Stimulated activated CD4-positive, alpha-beta T cell treated with anti-CD3 and anti-CD28 coated beads, TNF-alpha, amount 100 ng/mL, for 24 hours (primary cell): ENCODE results near the gene SLC29A4.
"Not testable (repeated sequence)": the region's sequence is repeated elsewhere in the genome, so short reads cannot be mapped to it uniquely, and the experiment has no call there.

Experiments
- DNase-seq, 3 experiments: peaks; one replicate each; pipeline ENCODE4 v3.0.0-alpha.2; 2020; ENCODE audit warnings: low read depth in 3 of 3

Gene SLC29A4

GRCh38 chr7:5282543-5283316 lies at the start of gene SLC29A4:
Gene SLC29A4 (plus strand): TSS chr7:5282943. CDS start chr7:5287817, 4,874 bp downstream.
- peak in 2 of 3 experiments; percentile 7 to 27 for DNase-seq

DNA sequence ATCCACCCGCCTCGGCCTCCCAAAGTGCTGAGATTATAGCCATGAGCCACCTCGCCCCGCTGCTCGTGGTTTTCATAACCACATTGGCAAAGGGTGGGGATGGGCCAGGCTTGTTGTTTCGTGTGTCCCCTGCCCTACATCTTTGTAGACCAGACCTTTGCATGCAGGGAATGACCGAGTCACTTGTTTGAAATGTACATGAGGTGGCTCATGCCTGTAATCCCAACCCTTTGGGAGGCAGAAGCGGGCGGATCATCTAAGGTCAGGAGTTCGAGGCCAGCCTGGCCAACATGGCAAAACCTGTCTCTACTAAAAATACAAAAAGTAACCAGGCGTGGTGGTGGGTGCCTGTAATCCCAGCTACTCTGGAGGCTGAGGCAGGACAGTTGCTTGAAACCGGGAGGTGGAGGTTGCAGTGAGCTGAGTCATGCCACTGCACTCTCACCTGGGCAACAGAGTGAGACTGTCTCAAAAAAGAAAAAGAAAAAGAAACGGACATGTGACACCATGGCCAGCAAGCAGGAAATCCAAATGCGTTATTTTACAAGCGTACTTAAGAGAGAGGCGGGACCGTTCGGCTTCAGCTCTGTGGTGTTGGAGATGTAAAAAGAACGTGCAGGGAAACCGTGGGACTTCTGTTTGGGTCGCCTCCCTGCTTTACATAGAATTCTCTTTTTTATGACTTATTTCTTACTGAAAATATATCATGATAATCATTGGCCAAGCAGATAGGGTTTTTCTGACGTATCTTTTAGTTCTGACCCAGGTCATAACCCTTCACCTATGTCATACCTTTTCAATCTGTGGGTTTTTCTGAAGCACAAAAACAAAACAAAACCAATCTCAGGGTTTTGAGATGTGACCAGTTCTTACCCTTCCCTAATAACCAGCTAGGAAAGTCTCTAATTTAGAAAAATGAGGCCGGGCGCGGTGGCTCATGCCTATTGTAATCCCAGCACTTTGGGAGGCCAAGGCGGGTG lies 47.6 kb upstream of the SLC29A4 start:
- no peak for DNase-seq

DNA sequence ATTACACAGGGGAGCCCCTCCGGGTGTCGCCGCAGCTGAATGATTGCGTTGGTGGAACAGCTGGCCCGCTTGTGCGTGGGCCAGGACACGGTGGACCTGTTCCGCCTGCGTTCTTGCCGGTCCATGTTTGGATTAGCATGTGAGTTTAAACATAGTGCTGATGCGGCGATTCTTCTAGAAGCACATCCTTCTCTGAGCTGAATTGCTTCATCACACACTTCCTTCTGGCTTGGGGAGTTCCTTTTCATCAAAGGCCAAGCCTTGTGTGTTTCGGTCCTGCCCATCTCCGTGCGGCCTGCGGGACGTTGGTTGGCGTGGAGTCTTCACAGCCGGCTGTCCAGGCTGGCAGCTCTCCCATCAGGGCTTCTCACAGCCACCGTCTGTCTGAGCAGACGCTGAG lies 45.5 kb upstream of the SLC29A4 start:
- DNase-seq: no peak

- DNase-seq: no peak
Measured at GRCh38 chr7:5238500-5238899, 44.2 kb upstream of the SLC29A4 start.

GRCh38 chr7:5243261-5243660 lies 39.5 kb upstream of the SLC29A4 start:
- DNase-seq: no peak

DNA sequence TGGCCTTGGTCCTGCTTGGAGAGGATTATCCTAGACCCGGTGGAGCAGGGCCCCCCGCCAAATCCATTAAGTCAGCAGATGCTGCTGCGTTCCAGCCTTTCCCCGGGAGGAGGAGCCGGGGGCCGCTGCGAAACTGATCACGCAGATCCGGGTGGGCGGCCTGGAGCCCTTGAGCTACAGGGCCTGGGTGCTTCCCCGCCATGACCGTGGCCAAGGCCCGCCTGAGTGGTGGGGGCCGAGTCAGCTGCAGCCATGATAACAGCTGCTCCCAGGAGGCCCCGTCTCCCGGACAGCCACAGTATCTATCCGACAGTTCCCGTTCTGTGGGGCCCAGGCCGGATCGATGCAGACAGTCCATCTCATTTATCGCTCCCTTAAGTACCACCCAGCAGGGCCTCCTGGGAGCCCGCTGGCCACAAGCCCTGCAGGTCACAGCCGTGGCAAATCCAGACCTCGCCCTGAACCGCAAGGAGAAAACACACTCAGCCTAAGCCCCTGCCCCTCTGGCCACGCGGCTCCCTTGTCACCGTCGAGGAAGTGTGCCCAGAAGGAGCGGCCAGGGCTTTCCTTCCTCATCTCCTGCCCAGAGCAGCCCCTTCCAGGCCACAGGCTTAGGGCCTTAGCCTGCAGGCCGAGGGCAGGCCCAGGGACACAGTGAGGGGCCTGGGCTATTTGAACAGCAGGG lies 34.4 kb upstream of the SLC29A4 start:
- DNase-seq: no peak

DNA sequence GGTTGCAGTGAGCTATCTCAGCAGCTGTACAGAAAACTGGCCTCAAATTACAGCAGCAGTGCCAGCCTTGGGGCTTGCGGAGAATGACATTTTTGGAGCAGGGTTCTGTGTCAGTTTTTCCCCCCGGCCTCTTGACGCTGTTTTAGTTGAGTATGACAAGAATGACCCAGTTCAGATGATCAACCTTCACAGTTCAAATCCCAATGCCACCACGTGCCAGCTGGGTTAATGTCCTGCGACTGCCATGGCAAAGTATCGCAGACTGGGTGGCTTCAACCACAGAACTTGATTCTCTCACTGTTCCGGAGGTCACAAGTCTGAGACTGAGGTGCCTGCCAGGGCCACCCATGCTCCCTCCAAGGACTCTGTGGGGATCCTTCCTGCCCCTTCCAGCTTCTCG lies 32.0 kb upstream of the SLC29A4 start:
- not testable (repeated sequence) for DNase-seq

GRCh38 chr7:5253529-5253928 lies 29.2 kb upstream of the SLC29A4 start:
- DNase-seq: not testable (repeated sequence)

- DNase-seq: not testable (repeated sequence)
Measured at GRCh38 chr7:5254371-5254770, 28.4 kb upstream of the SLC29A4 start.

GRCh38 chr7:5255832-5256231 lies 26.9 kb upstream of the SLC29A4 start:
- DNase-seq: no peak

GRCh38 chr7:5260530-5261068 lies 22.1 kb upstream of the SLC29A4 start:
- DNase-seq: not testable (repeated sequence)

DNA sequence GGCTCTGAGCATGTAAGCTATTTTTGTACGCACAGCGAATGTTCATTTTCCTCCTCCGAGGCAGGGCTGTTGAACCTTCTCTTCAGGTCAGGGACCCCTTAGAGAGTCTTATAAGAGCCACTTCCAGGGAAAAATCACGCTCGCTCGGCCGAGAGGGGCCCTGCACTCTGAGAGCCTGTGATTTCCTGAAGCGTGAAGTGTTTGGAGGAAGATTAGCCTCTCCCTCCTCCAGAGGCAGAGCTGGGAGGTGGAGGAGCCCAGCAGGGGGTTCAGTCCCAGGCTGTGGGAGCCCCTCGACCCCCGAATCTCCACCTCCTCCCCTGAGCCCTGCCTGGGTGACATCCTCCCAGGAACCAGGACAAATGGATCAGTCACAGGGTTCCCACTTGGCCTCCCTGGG lies 19.7 kb upstream of the SLC29A4 start:
- not testable (repeated sequence) for DNase-seq

GRCh38 chr7:5265320-5266190 lies 17.2 kb upstream of the SLC29A4 start:
- no peak for DNase-seq

DNA sequence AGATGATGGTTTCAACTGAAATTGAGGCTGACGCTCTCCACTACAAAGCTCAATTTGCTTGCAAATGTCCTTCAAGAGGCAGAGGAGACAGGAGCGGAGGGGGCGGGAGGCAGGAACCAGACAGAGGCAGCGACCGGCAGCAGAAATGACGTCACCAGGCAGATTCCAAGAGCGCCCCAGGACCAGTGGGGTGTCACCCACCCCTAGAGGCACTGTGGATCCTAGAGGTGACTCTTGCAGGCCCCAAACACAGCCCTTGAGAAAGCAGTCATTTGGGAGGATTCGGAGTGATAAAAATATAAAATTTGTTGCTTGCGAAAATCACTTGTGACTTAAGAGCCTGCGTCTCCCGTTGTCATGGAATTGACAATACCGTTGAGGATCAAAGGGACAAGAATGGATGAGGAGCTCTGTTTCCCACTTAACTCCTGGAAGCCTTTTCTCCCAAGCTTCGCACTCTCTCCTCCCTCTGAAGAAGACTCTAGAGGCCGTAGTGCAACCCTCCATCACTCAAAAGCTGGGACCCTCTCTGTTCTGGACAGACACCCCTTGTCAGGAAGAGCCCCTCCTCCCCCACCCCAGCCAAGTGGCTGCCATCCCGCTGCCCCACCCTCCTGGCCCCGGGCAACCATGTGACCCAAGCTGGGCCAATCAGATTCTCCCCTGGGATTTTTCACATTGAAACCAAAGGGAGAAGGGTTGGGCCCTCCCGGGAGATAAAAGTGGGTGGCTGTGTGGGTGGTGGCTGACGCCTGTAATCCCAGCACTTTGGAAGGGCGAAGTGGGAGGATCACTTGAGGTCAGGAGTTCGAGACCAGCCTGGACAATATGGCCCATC lies 16.3 kb upstream of the SLC29A4 start:
- DNase-seq: no peak

DNA sequence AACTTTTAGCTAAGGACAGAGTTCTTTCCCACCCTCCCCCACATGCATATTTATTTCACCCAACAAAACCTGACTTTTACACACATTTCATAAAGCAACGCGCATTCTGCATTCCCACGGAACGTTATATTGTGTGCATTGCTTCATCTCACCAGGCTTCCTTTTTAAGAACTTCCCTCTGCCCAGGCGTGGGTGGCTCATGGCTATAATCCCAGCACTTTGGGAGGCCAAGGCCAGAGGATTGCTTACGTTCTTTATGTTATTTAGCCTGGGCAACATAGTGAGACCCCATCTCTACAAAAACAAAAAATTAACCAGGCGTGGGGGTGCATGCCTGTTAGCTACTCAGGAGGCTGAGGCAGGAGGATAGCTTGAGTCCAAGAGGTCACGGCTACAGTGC lies 14.9 kb upstream of the SLC29A4 start:
- DNase-seq: not testable (repeated sequence)

- DNase-seq: not testable (repeated sequence)
Measured at GRCh38 chr7:5269992-5270657, 12.6 kb upstream of the SLC29A4 start.

DNA sequence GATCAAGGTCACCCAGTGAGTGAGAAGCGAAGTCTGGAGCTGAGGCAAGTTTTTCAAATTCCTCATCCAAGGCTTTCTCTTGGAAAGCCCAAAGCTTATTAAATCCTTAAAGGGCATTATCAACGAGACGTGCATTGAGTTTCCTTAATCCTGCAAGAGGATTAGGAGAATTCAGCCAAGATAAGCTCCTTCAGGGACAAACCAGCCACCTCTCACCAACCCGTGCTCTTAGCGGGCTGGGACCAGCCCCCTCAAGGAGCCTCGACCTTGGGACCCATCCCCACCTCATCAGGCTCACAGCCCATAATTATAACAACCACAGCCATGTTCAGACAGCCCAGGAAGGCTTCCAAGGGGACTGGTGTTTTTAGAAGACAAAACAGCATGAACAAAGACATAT lies 12.0 kb upstream of the SLC29A4 start:
- no peak for DNase-seq

DNA sequence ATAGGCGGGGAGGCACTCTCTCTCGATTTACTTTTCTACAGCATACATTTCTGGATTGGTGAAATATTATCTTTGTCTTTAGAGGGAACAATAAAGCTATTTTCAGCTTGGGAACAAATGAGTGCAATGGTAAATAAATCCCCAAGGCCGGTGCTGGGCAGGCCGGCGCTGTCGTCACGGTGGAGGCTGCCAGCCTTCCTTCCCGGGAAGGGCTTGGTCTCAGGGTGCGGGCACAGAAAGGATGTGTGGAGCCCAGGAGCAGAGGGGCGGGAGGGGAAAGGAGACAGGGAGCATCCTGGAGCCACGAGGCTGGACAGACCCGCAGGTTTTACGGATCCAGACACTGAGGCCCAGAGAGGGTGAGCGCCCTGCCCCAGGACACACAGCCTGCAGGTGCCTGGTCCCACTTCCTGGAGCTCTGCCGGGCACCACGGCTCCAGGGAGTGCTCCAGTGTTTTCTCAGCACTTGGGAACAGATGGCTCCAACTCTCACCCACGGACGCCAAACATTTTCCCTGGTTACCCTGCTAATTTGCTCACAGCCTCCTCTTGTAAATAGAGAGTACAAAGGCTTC lies 8.8 kb upstream of the SLC29A4 start:
- not testable (repeated sequence) for DNase-seq

DNA sequence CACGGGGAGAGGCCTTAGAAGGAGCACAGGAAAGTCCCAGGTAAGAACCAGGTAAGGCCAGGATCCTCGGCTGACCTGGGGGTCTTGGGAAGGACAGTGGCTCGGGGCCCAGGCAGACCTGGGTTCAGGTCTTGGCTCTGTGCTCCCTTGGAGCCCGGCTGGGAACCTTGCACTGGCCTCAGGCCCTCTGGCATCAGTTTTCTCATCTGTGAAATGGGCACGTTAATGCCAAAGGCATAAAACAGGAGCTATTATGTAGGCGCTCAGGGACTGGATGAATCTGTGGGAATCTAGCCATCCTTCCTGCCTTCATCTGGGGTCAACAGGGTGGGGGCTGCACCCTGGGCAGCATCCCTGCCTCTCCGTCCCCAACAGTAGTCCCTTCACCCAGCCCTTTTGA lies 8.3 kb upstream of the SLC29A4 start:
- DNase-seq: no peak
